M059J (cell line): ENCODE results near the gene PPP2R3A. TPM values are rescaled to one million over a fixed set of nuclear protein-coding genes. Genes with fewer than 3 reads are reported as not detected.

Experiments used
- DNase-seq: peaks from one replicate; pipeline ENCODE4 v3.0.0-alpha.2; 2012; ENCODE audit warnings: low read depth
- total RNA-seq: library from RNA; depleted of rRNA; stranded (reverse); fragments of >200 nt; shearing (Covaris generic); gene quantifications from 2 replicates; pipeline ENCODE4 v1.2.3, GENCODE V29; 2014

PPP2R3A gene
- total RNA-seq, 1 experiment from 2014 or later = 22.2 TPM

DNA sequence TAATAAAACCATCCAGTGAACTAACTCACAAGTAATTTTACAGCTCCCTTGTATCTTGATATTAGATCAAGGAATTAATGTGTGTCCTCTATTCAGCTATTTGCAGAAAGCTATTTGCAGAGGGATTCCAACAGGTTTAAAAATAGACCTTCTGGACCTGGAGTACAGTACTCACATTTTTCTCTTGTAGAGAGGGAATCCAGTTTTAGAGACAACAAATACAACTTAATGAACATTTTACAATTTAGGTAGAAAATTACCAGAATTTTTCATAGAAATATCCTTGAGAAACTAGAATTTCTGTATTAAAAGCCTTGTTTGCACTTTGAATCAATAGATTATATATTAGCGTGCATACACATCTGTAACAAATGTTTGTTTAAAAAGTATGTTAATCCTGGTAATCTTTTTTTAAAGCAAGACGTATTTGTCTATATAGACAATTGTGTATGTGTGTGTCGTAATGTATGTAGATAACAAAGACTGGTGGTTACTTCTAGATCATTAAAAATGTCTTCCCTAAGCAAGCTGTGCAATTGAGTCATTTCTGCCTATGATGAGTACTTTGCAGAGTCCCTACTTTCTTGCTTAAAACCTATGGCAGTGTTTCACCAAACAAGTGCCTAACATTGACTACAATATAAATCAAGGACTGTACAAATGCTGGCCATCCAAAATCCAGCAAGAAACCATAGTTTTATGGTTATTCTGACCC, 57.9 kb downstream of the PPP2R3A start:
- no peak for DNase-seq

DNA sequence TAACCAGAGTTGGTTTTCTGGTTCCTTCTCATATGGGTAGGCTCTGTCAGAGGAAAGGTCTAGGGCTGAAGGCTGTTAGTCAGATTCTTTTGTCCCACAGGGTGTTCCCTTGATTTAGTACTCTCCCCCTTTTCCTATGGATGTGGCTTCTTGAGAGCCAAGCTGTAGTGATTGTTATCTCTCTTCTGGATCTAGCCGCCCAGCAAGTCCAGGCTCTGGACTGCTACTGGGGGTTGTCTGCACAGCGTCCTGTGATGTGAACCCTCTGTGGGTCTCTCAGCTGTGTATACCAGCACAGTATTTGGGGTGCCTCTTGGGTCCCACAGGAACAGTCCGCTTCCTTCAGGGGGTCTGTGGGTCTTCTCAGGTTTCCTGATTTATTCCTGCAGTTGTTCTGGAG, 70.8 kb downstream of the PPP2R3A start:
- DNase-seq = no peak

DNA sequence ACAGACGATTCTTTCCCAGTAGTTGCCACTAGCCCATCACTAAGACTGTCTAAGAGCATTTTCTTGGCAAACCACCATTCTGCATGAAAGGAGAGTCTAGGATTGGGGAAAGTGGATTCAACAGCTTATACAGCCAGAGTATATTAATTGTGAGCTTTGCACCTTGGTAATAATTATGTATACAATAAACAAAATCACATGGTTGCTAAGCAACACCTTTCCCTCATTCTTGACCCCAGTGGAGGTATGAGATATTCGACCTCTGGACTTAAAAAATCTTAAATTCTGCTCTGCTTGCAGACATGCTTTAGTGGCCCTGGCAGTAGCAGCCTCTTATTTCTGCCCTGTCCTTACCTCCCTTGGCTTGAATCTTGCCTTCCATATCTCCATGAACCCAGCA, 73.1 kb downstream of the PPP2R3A start:
- DNase-seq = no peak

DNA sequence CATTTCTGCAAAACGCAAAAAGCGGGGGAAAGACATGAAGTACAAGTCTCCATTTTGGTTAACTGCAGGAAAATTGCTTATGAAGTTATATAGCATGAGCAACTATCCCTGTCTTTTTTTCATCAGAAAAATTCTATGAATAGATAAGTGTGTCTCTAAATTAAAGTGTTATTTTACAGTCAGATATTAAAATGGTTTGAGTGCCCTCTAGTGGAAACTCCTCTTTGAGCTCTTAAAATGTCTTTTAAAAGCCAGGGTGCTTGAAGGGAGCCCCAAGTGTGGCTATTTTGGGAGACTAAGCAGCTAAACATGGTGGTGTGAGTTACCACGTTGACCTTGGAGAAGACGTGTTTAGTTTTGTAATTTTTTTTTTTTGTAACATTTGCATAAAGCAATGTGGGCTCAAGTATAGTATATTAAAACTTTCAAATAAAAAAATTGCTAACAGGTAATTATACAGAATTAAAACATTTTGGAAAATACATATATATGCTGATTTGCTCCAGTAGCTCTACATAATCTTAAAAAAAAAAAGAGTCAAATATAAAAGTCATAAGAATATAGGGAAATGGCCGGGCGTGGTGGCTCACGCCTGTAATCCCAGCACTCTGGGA, 77.2 kb downstream of the PPP2R3A start:
- peak; percentile 75 for DNase-seq

GRCh38 chr3:136044980-136045745, 79.6 kb downstream of the PPP2R3A start:
- no peak for DNase-seq

DNA sequence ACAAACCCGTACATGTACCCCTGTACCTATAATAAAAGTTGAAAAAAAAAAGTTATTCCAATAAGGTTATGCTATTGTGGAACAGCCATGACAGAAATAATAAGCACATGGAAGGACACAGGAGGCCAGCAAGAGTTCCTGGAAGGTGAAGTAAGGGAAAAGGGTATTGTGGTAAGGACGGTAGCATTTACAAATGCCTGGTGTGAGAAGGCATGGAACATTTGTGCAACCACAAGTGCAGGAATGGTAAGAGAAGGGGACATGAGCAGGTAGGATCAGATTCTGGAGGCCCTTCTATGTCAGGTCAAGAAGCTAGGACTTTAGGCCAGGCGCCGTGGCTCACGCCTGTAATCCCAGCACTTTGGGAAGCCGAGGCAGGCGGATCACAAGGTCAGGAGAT, 82.5 kb downstream of the PPP2R3A start:
- no peak for DNase-seq

GRCh38 chr3:136050250-136050649, 84.7 kb downstream of the PPP2R3A start:
- DNase-seq = peak; percentile 17

- DNase-seq = no peak
These were observed 90.0 kb downstream of the PPP2R3A start for GRCh38 chr3:136055491-136055890.

DNA sequence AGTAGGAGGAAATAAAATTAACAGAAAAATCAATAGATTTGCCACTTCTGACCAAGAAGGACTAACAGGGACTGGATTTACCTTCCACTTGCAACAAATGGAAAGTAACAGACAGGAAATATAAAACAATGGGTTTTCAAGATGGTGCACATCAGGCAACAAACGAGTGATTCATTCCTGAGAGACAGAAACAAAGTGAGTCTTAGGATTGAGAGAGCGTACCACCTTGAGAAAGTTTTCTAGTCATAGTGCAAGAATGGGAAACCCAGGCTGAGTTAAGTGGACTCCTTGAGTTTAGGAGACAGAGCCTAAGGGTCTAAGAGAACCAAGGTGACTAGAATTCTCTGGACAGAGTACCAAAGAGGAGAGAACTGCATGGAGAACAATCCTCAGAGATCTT, 101.7 kb downstream of the PPP2R3A start:
- peak; percentile 74 for DNase-seq

- DNase-seq = peak; percentile 78
These were observed 103.2 kb downstream of the PPP2R3A start for GRCh38 chr3:136068708-136069107.

DNA sequence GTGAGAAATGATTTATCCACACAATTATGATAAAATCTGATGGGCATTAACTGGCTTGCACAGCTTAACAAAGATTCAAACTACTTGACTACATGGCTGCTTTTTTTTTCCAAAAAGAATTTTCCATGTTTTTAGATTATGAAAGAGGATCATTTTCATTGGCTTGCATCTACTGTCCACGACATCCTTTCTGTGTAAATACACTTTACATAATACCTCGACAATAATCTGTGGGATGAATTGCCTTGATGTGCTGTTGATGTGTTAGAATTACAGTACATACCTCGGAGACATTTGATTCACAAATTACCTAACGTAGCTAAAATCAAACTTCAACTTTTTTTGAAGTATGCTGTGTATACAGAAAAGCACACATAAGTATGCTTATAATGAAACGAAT, 104.4 kb downstream of the PPP2R3A start:
- no peak for DNase-seq

DNA sequence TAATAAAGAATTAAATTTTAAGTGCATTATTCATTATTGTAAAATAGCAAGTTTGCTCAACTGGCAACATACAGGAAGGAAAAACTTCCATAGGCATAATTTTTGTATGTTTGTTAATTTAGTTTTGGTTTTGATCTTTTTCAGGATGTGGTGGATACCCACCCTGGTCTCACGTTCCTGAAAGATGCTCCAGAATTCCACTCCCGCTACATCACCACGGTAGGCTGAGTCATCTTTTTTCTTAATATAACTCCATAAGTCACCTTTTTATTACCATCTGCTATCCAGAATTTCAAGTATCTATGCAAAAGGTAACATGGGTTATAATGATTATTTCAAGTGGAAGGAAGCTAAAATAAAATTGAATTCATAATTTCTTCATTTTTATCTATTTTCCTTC, 104.8 kb downstream of the PPP2R3A start:
- DNase-seq = peak; percentile 94

DNA sequence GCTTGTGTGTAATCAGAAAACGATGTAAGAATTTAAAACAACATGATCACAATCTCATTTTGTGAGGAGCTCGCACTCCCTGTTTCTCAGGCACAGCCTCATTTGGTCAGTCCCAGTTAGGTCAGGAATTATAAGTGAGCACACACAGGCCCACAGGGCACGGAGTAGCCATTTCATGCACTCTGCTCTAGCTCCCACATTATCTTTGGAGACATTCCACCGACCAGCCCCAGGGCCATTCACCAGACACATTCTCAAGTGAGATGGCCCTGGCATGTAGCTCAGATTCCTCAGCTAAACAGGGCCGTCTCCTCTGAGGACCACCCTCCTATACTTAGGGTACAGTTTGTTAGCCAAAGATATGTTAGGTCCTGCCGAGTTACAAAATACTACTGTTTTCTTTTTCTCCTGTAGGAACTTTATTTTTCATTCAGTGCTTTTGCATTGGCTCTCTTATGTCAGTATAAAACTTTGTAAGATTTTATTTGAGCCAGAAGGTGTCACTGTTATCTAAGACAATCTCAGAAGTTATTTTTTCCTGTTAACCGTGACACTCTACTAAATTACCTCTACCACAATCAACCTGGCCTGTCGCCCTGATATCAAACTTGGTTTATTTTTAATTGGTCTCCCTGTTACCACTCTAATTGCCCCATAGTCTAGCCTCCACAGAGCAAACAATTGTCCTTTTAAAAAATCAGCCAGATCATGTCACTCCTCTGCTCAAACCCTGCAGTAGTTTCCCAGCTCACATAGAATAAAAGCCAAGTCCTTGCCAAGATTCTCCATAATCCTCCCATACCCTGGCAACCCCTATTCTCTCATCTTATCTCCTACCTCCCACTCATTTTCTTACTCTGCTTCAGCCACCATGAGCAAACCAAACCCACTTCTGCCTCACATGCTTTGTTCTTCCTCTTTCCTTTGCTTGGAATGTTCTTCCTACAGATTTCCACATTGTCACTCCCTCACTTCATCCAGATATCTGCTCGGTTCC, 105.7 kb downstream of the PPP2R3A start:
- DNase-seq = peak; percentile 93

DNA sequence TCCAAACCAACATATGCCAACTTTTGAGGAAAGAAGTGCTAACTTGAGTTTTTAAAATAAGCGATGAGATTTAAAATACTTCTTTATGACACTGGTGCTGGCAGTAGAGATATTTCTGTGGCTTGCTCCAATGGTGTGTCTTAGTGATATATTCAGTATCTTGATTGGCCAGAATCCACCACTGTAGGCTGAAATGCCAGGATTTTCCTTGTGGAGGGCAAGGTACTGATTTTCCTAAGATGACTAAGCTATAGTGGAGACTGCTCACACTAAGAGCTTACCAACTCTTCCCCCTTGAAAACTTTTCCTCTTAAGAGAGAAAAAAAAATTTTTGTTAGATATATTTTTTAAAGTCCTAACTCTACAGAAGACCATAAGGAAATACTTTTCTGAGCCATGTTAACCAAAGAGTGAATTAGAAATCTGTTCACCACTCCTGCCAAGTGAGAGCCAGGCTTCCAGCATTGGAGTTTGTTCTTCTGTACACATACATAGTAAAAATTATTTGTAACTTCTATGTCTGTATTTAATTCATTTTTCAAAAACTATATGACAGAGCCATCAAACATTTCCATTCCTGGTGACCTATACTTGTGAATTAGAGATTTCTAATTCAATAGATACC, 109.1 kb downstream of the PPP2R3A start:
- peak; percentile 22 for DNase-seq

DNA sequence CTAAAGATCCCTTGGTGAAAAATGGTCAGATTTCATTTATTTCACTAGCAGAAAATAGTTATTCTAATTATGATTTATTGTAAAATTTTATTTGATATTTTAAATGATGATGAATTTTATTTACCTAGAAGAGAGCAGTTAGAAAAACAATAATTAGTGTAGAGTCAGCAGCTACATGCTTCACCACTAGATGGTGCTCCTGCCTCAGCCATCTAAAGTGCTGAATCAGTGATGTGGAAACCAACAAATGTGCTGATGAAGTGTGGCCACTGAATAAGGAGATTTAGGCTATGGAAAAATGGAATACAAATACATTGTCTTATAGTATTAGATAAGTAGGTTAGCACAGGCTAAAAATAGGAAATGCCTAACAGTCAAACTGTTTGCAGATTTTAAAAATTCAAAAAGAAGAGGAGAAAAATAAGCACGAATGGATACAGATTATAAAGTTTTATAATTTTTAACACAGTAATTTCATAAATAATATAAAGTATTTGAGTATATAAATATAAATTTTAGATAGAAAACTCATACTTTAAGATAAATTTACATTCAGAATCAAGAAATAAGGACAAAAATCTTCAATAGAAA, 109.8 kb downstream of the PPP2R3A start:
- peak; percentile 75 for DNase-seq

DNA sequence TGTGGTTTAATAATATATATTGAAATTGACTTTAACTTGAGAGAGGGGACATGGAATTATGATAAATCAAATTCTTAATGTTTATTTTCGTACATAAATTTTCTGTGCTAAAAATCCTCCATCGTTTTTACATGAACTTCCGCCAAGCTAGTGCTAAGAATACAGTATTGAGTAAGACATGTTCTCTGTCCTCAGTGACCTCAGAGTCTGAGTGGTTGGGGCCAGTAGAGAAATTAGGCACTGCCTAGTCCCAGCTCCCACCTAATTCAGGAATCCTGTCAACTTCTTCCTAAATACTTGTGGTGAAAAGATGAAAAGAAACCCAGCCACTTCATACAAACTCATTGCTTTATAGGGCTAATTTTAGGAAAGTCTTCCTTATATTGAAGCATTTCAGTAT, 110.3 kb downstream of the PPP2R3A start:
- DNase-seq = no peak

DNA sequence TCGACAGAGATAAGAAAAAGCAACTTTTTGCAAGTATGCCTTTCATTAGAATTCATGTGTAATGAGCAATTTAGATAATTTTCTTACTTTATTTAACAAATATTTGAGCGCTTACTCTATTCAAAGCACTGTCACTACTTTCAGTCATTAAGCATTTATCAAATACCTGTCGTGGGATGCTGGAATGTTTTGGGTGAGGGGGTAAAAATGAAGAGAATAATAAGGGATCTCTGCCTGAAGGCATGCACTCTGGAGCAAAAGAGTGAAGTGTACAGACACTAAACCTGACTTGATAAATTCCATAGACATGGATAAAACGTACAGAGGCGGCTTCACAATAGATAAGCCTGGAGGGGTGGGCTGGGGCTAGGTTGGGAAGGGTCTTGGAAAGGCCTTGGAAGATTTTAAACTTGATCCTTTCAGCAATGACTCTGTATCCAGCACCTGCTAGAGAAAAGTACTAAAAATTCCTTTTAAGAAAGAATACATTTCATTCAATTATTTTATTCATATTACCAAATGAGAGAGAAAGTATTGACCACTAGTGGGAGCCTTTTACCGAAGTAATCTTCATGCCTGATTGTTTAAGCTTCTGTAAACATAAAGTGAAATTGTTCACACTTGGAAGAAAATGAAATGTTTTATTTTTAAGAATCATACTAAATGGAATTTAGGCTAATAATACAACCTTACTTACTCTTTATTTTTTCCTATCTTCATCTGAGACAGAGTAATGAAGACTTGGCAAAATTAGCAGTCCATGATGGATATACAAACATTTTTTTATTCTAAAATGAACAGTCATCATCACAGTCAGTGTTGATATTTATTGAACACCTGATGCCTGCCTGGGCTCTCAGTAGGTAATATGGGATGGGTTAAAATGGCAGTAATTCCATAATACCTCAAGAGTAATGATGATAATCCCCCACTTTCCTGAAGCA, 113.2 kb downstream of the PPP2R3A start:
- DNase-seq = peak; percentile 49

GRCh38 chr3:136083641-136084382, 118.3 kb downstream of the PPP2R3A start:
- DNase-seq = peak; percentile 16

DNA sequence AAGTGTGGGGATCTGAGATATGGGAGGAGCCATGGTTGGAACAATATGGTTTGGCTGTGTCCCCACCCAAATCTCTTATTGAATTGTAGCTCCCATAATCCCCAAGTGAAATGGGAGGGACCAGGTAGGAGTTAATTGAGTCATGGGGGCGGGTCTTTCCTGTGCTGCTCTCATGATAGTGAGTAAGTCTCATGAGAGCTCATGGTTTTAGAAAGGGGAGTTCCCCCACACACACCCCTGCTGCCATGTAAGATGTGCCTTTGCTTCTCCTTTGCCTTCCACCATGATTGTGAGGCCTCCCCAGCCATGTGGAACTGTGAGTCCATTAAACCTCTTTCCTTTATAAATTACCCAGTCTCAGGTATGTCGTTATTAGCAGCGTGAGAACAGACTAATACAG, 119.5 kb downstream of the PPP2R3A start:
- peak; percentile 8 for DNase-seq
